Fibroblast of upper back skin (primary cell): ENCODE data around the gene GOLGA8B.
A peak's percentile ranks its signal among the peaks of the same experiment; 100 is the strongest.
"Not testable (repeated sequence)": the region's sequence is repeated elsewhere in the genome, so short reads cannot be mapped to it uniquely, and the experiment has no call there.

ENCODE experiments used
- DNase-seq: peaks from one replicate; pipeline ENCODE4 v3.0.0-alpha.2; 2013

The GOLGA8B gene

GRCh38 chr15:34597316-34597715, 13.9 kb upstream of the GOLGA8B start:
- DNase-seq: no peak

- DNase-seq: no peak
These were observed 10.9 kb upstream of the GOLGA8B start for GRCh38 chr15:34594361-34594760.

- no peak for DNase-seq
These were observed 7.9 kb upstream of the GOLGA8B start for GRCh38 chr15:34591306-34591705.

GRCh38 chr15:34588046-34588674, 4.7 kb upstream of the GOLGA8B start:
- DNase-seq: peak; percentile 87

GRCh38 chr15:34585966-34586365, 2.5 kb upstream of the GOLGA8B start:
- not testable (repeated sequence) for DNase-seq

GRCh38 chr15:34584996-34585395, 1.5 kb upstream of the GOLGA8B start:
- DNase-seq: no peak

- DNase-seq: no peak
These were observed 848 bp upstream of the GOLGA8B start for GRCh38 chr15:34584330-34584668.

GRCh38 chr15:34582461-34583371, 735 bp downstream of the GOLGA8B start:
- no peak for DNase-seq

GRCh38 chr15:34581687-34582460, 1.6 kb downstream of the GOLGA8B start:
- not testable (repeated sequence) for DNase-seq

- DNase-seq: no peak
These were observed 2.4 kb downstream of the GOLGA8B start for GRCh38 chr15:34581043-34581365.

- not testable (repeated sequence) for DNase-seq
These were observed 3.0 kb downstream of the GOLGA8B start for GRCh38 chr15:34580251-34581042.

- no peak for DNase-seq
These were observed 5.2 kb downstream of the GOLGA8B start for GRCh38 chr15:34578283-34578674.

GRCh38 chr15:34577658-34578282, 5.7 kb downstream of the GOLGA8B start:
- DNase-seq: not testable (repeated sequence)

- DNase-seq: not testable (repeated sequence)
These were observed 8.4 kb downstream of the GOLGA8B start for GRCh38 chr15:34575035-34575434.

GRCh38 chr15:34572921-34573320, 10.5 kb downstream of the GOLGA8B start:
- not testable (repeated sequence) for DNase-seq

- DNase-seq: not testable (repeated sequence)
These were observed 11.3 kb downstream of the GOLGA8B start for GRCh38 chr15:34572019-34572641.

GRCh38 chr15:34569670-34570396, 13.6 kb downstream of the GOLGA8B start:
- not testable (repeated sequence) for DNase-seq

GRCh38 chr15:34567174-34567573, 16.3 kb downstream of the GOLGA8B start:
- DNase-seq: not testable (repeated sequence)

- DNase-seq: not testable (repeated sequence)
These were observed 18.7 kb downstream of the GOLGA8B start for GRCh38 chr15:34564711-34565110.

- DNase-seq: not testable (repeated sequence)
These were observed 22.6 kb downstream of the GOLGA8B start for GRCh38 chr15:34560814-34561213.

- not testable (repeated sequence) for DNase-seq
These were observed 23.7 kb downstream of the GOLGA8B start for GRCh38 chr15:34559764-34560163.
